ENCODE measurements around the gene NAE1.

NAE1 gene

DNA sequence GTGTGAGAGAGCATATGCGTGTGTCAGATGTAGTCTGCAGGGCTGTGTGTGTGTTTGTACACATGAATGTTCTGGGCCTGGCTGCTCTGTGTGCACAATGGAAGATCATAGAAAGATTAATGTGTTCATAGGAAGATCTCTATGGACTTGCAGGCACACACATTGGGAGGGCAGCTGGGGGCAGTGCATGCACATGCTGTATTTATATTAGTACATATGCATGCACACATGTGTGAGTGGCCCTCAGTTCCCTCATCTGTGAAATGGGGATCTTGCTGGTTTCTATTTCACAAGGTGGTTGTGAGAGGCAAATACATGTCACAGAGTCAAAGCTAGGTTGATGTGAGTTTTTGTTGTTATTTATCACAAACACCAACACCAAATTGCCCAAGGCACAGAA lies 15.5 kb upstream of the NAE1 start:
- in situ Hi-C loops (cut with MboI; ENCODE audit: low pct_unique_long_range_greater_than_20kb, low sequenced_read_pairs, unreplicated experiment): no loop called here
- DNase-seq (ENCODE audit: low spot score): no peak
- TF ChIP-seq, protein P1, sequence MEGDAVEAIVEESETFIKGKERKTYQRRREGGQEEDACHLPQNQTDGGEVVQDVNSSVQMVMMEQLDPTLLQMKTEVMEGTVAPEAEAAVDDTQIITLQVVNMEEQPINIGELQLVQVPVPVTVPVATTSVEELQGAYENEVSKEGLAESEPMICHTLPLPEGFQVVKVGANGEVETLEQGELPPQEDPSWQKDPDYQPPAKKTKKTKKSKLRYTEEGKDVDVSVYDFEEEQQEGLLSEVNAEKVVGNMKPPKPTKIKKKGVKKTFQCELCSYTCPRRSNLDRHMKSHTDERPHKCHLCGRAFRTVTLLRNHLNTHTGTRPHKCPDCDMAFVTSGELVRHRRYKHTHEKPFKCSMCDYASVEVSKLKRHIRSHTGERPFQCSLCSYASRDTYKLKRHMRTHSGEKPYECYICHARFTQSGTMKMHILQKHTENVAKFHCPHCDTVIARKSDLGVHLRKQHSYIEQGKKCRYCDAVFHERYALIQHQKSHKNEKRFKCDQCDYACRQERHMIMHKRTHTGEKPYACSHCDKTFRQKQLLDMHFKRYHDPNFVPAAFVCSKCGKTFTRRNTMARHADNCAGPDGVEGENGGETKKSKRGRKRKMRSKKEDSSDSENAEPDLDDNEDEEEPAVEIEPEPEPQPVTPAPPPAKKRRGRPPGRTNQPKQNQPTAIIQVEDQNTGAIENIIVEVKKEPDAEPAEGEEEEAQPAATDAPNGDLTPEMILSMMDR (IDR thresholded peaks at IDR 0.05; ENCODE audit: extremely low read depth, insufficient read depth, missing control alignments): no peak

DNA sequence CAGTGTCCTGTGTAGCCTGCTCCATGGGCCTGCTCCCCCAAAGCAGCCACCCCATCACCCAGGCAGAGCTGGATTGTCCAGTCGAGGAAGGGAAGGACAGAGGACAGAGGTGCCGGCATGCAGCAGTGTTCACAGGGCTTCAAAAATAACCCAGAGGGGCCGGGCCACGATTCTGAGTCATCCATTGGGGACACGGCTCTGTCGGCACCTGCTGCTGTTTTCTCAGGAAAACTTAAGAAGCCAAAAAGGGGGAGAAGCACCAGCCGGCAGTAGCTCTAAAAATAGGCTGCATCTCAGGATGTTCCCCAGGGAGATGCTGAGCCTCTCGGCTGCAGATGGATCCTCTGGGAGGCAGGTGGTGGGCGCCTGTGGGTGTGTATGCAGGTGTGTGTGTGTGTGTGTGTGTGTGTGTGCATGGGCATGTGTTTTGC lies 15.0 kb upstream of the NAE1 start:
- TF ChIP-seq, protein P1 (IDR thresholded peaks at IDR 0.05; ENCODE audit: extremely low read depth, insufficient read depth, missing control alignments): no peak
- in situ Hi-C loops (cut with MboI; ENCODE audit: low pct_unique_long_range_greater_than_20kb, low sequenced_read_pairs, unreplicated experiment): no loop called here
- no peak for DNase-seq (ENCODE audit: low spot score)

GRCh38 chr16:66845080-66845410 lies 14.3 kb upstream of the NAE1 start:
- TF ChIP-seq, protein P1 (IDR thresholded peaks at IDR 0.05; ENCODE audit: extremely low read depth, insufficient read depth, missing control alignments): no peak

GRCh38 chr16:66844342-66845079 lies 13.7 kb upstream of the NAE1 start, which contains the start of gene CA7:
Gene CA7 (plus strand): TSS chr16:66844414. CDS start chr16:66844488, 74 bp downstream.
- TF ChIP-seq, protein P1 (IDR thresholded peaks at IDR 0.05; ENCODE audit: extremely low read depth, insufficient read depth, missing control alignments): no peak
- in situ Hi-C loops (cut with MboI; ENCODE audit: low pct_unique_long_range_greater_than_20kb, low sequenced_read_pairs, unreplicated experiment): no loop called here
- no peak for DNase-seq (ENCODE audit: low spot score)

More at GRCh38 chr16:66845080-66845410, 14.3 kb upstream of the NAE1 start:
- in situ Hi-C loops (cut with MboI; ENCODE audit: low pct_unique_long_range_greater_than_20kb, low sequenced_read_pairs, unreplicated experiment): no loop called here
- no peak for DNase-seq (ENCODE audit: low spot score)

- TF ChIP-seq, protein P1 (IDR thresholded peaks at IDR 0.05; ENCODE audit: extremely low read depth, insufficient read depth, missing control alignments): no peak
- DNase-seq (ENCODE audit: low spot score): no peak
- in situ Hi-C loops (cut with MboI; ENCODE audit: low pct_unique_long_range_greater_than_20kb, low sequenced_read_pairs, unreplicated experiment): no loop called here
Observed at GRCh38 chr16:66844009-66844341, 13.2 kb upstream of the NAE1 start.

DNA sequence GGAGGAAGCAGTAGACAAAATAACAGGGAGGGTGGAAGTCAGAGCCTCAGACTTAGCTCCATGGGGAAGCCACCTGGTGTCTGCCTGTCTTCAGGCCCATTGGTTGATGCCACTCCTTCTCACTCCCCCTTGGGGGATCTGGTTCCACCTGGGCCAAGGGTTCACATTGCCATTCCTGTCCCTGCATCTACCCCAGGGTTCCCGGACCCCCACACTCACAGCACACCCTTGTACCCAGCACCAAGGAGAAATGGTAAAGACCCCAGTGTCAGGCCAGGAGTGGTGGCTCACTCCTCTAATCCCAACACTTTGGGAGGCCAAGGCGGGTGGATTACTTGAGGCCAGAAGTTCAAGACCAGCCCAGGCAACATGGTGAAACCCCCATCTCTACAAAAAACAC lies 12.4 kb upstream of the NAE1 start:
- TF ChIP-seq, protein P1 (IDR thresholded peaks at IDR 0.05; ENCODE audit: extremely low read depth, insufficient read depth, missing control alignments): no peak
- in situ Hi-C loops (cut with MboI; ENCODE audit: low pct_unique_long_range_greater_than_20kb, low sequenced_read_pairs, unreplicated experiment): no loop called here
- no peak for DNase-seq (ENCODE audit: low spot score)

Measured in GM13977 (cell line).